Fibroblast of lung (primary cell): ENCODE results near the gene KIF19. TPM values are rescaled to one million over a fixed set of nuclear protein-coding genes. Genes with fewer than 3 reads are reported as not detected.

ENCODE experiments used
- DNase-seq, 2 donors: peaks; one replicate each; pipeline versions ENCODE4 v3.0.0 to v3.0.0-alpha.2; 2010; ENCODE audit warnings: low read depth in 2 of 2
- H2AFZ ChIP-seq: 2 replicates; pipeline ENCODE4 v1.5.1; 2012; ENCODE audit warnings: low read length, control low read depth, inconsistent platforms
- H3K27ac ChIP-seq: 2 replicates; pipeline ENCODE4 v1.5.1; 2011; ENCODE audit warnings: low read length, control low read depth; ENCODE audit not compliant: insufficient read depth
- H3K27me3 ChIP-seq: 2 replicates; pipeline ENCODE4 v1.5.1; 2011; ENCODE audit warnings: mild to moderate bottlenecking, low read length; ENCODE audit not compliant: control insufficient read depth, insufficient read depth
- H3K36me3 ChIP-seq: 2 replicates; pipeline ENCODE4 v1.5.1; 2011; ENCODE audit warnings: low read length; ENCODE audit not compliant: control insufficient read depth, insufficient read depth
- H3K4me1 ChIP-seq: 2 replicates; pipeline ENCODE4 v1.5.1; 2011; ENCODE audit warnings: low read length; ENCODE audit not compliant: control insufficient read depth, insufficient read depth; ENCODE audit errors: extremely low read depth
- H3K4me2 ChIP-seq: 2 replicates; pipeline ENCODE4 v1.5.1; 2011; ENCODE audit warnings: low read length, control low read depth; ENCODE audit not compliant: insufficient read depth; ENCODE audit errors: extremely low read depth
- H3K4me3 ChIP-seq, 4 experiments: fragments of 200-600 bp in 1 of 4; sonication (generic) in 1 of 4; replicated peaks in 1 of 4; 2 replicates each; pipeline ENCODE4 v1.5.1; 2011 to 2016; ENCODE audit warnings: low read length in 4 of 4, low read depth in 3 of 4, mild to moderate bottlenecking in 3 of 4, control low read depth in 2 of 4, inconsistent platforms in 1 of 4, mixed read lengths in 1 of 4; ENCODE audit not compliant: insufficient read depth in 1 of 4; ENCODE audit errors: control extremely low read depth in 1 of 4
- H3K79me2 ChIP-seq: 2 replicates; pipeline ENCODE4 v1.5.1; 2012; ENCODE audit warnings: mild to moderate bottlenecking, low read length, inconsistent platforms; ENCODE audit not compliant: control insufficient read depth, insufficient read depth
- H3K9ac ChIP-seq: 2 replicates; pipeline ENCODE4 v1.5.1; 2011; ENCODE audit warnings: mild to moderate bottlenecking, low read length, control low read depth; ENCODE audit not compliant: insufficient read depth
- H3K9me3 ChIP-seq: 2 replicates; pipeline ENCODE4 v1.5.1; 2012; ENCODE audit warnings: low read depth, low read length; ENCODE audit not compliant: control insufficient read depth, insufficient read depth
- H4K20me1 ChIP-seq: 2 replicates; pipeline ENCODE4 v1.5.1; 2011; ENCODE audit warnings: low read length; ENCODE audit not compliant: control insufficient read depth, insufficient read depth; ENCODE audit errors: extremely low read depth
- CTCF ChIP-seq, 2 donors: IDR thresholded peaks in 1 of 2; conservative IDR thresholded peaks in 1 of 2; 1 replicate in 1 of 2; 2 replicates in 1 of 2; pipeline ENCODE4 v1.5.1; 2011 to 2012; ENCODE audit warnings: low read length in 2 of 2, control low read depth in 1 of 2, inconsistent platforms in 1 of 2, low read depth in 1 of 2, mild to moderate bottlenecking in 1 of 2
- EZH2 ChIP-seq: IDR thresholded peaks from 2 replicates; pipeline ENCODE4 v1.5.1; 2012; ENCODE audit warnings: low read length, control low read depth, mild to moderate bottlenecking; ENCODE audit errors: missing control alignments
- polyA plus RNA-seq, 2 donors: library from polyadenylated mRNA; depleted of rRNA in 1 of 2; stranded (reverse) in 1 of 2; unstranded in 1 of 2; fragments of >200 nt; gene quantifications; 2 replicates each; pipeline ENCODE4 v1.2.1, GENCODE V29; 2011 to 2012; ENCODE audit warnings: missing spikeins in 1 of 2
- total RNA-seq: library from RNA; depleted of rRNA; stranded (reverse); fragments of >200 nt; gene quantifications from 2 replicates; pipeline ENCODE4 v1.2.1, GENCODE V29; 2014

The KIF19 gene
- total and polyA plus RNA-seq, 2 donors (not counting 1 experiment from before 2014, with no cell fraction given), result under 0.01 TPM; not detected in 1

- H3K79me2 ChIP-seq, result no peaks in the 10 kb centered on the region
- H4K20me1 ChIP-seq, result no peaks in the 10 kb centered on the region
- H3K36me3 ChIP-seq, result no peaks in the 10 kb centered on the region
- no peak overlapping the region for H2AFZ ChIP-seq
- no peaks in the 10 kb centered on the region for H3K27me3 ChIP-seq
- DNase-seq, result no peak
- H3K9me3 ChIP-seq, result no peaks in the 10 kb centered on the region
- no peaks in the 10 kb centered on the region for H3K4me1 ChIP-seq
- H3K9ac ChIP-seq, result no peak overlapping the region
- TF ChIP-seq CTCF (conservative IDR thresholded peaks at IDR 0.05 in 1 of 2, IDR thresholded peaks at IDR 0.05 in 1 of 2; ENCODE audit: low read depth in 1 of 2, low read length in 2 of 2), result no peak
- no peak for TF ChIP-seq EZH2
- no peak overlapping the region for H3K4me3 ChIP-seq
- H3K27ac ChIP-seq, result no peak overlapping the region
- H3K4me2 ChIP-seq, result no peak overlapping the region
Observed at GRCh38 chr17:74324521-74324920, 1.5 kb upstream of the KIF19 start.

DNA sequence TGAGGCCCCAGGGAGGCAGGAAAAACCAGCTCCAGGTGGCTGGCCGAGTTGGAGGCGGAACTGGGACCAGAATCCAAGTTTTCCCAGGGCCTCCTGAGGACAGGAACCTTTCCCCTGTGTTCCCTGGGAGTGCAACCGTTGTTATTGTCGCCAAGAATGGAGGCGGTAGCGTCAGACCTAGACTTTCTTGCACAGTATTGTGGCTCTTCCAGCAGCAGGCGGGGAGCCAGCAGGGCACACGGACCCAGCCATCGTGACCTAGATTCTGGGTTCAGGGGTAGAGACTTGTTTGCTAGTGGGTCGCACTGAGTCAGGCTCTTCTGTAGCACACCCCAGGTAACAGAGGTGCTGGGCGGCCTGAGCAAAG lies 667 bp upstream of the KIF19 start:
- Histone ChIP-seq H3K36me3 (no peaks in the 10 kb centered on the region), H3K4me3 (no peak overlapping the region), H3K27ac (no peak overlapping the region), H3K27me3 (no peaks in the 10 kb centered on the region), H3K9ac (no peak overlapping the region), H4K20me1 (no peaks in the 10 kb centered on the region), H3K4me2 (no peak overlapping the region), H3K9me3 (no peaks in the 10 kb centered on the region), H3K4me1 (no peaks in the 10 kb centered on the region), H2AFZ (no peak overlapping the region), H3K79me2 (no peaks in the 10 kb centered on the region)
- TF ChIP-seq CTCF (conservative IDR thresholded peaks at IDR 0.05 in 1 of 2, IDR thresholded peaks at IDR 0.05 in 1 of 2; ENCODE audit: low read depth in 1 of 2, low read length in 2 of 2), result no peak
- no peak for TF ChIP-seq EZH2
- DNase-seq, result no peak

- H3K4me3 ChIP-seq, result no peak overlapping the region
- no peak overlapping the region for H3K4me2 ChIP-seq
- no peak overlapping the region for H3K9ac ChIP-seq
- DNase-seq, result no peak
- H3K36me3 ChIP-seq, result no peaks in the 10 kb centered on the region
- H3K27ac ChIP-seq, result no peak overlapping the region
- no peaks in the 10 kb centered on the region for H3K4me1 ChIP-seq
- H3K79me2 ChIP-seq, result no peaks in the 10 kb centered on the region
- TF ChIP-seq CTCF (conservative IDR thresholded peaks at IDR 0.05 in 1 of 2, IDR thresholded peaks at IDR 0.05 in 1 of 2; ENCODE audit: low read depth in 1 of 2, low read length in 2 of 2), result no peak
- no peak for TF ChIP-seq EZH2
- no peak overlapping the region for H2AFZ ChIP-seq
- no peaks in the 10 kb centered on the region for H4K20me1 ChIP-seq
- H3K9me3 ChIP-seq, result no peaks in the 10 kb centered on the region
- no peaks in the 10 kb centered on the region for H3K27me3 ChIP-seq
Observed at GRCh38 chr17:74326506-74326905, 480 bp downstream of the KIF19 start.
